ENCODE data around the gene ZBTB17. TPM values are rescaled to one million over a fixed set of nuclear protein-coding genes. Genes with fewer than 3 reads are reported as not detected.
"Not testable (repeated sequence)": the region's sequence is repeated elsewhere in the genome, so short reads cannot be mapped to it uniquely, and the experiment has no call there.

Gene ZBTB17
- total RNA-seq, 2 donors from 2014 or later = 14.8 to 27.5 TPM

GRCh38 chr1:15985611-15986297, 9.9 kb upstream of the ZBTB17 start:
- H3K36me3 ChIP-seq = no peaks in the 10 kb centered on the region
- no peaks in the 10 kb centered on the region for H3K27me3 ChIP-seq
- H3K4me1 ChIP-seq = no peaks in the 10 kb centered on the region
- H3K27ac ChIP-seq = no peak overlapping the region
- H3K9me3 ChIP-seq = no peaks in the 10 kb centered on the region
- DNase-seq (ENCODE audit: low spot score) = no peak
- no peak overlapping the region for H3K4me3 ChIP-seq
- TF ChIP-seq CTCF (IDR thresholded peaks at IDR 0.05) = no peak

- H3K27ac ChIP-seq = no peak overlapping the region
- no peaks in the 10 kb centered on the region for H3K27me3 ChIP-seq
- DNase-seq (ENCODE audit: low spot score) = no peak
- H3K9me3 ChIP-seq = no peaks in the 10 kb centered on the region
- H3K4me3 ChIP-seq = no peak overlapping the region
- TF ChIP-seq CTCF (IDR thresholded peaks at IDR 0.05) = no peak
- no peaks in the 10 kb centered on the region for H3K4me1 ChIP-seq
- H3K36me3 ChIP-seq = no peaks in the 10 kb centered on the region
Observed at GRCh38 chr1:15983275-15983674, 7.4 kb upstream of the ZBTB17 start.

- no peaks in the 10 kb centered on the region for H3K9me3 ChIP-seq
- no peaks in the 10 kb centered on the region for H3K27me3 ChIP-seq
- H3K36me3 ChIP-seq = no peaks in the 10 kb centered on the region
- no peaks in the 10 kb centered on the region for H3K4me1 ChIP-seq
- TF ChIP-seq CTCF (IDR thresholded peaks at IDR 0.05) = no peak
- DNase-seq (ENCODE audit: low spot score) = no peak
- H3K27ac ChIP-seq = no peak overlapping the region
- H3K4me3 ChIP-seq = no peak overlapping the region
Observed at GRCh38 chr1:15981679-15982078, 5.8 kb upstream of the ZBTB17 start.

- H3K36me3 ChIP-seq; H3K4me3 ChIP-seq; H3K9me3 ChIP-seq; H3K27ac ChIP-seq; H3K27me3 ChIP-seq; DNase-seq (ENCODE audit: low spot score): not testable (repeated sequence)
- H3K4me1 ChIP-seq = peaks cover 0 to 17% of the 10 kb centered on the region in 2 donors
Observed at GRCh38 chr1:15977947-15978346, 2.0 kb upstream of the ZBTB17 start.

- H3K4me1 ChIP-seq = peaks cover 0 to 17% of the 10 kb centered on the region in 2 donors
- peak overlapping the region; percentile 93 to 95 for H3K4me3 ChIP-seq
- peak overlapping the region; percentile 84 to 88 for H3K27ac ChIP-seq
- TF ChIP-seq CTCF (IDR thresholded peaks at IDR 0.05) = peak in 1 of 2 donors; percentile 26
- H3K27me3 ChIP-seq = no peaks in the 10 kb centered on the region
- H3K36me3 ChIP-seq = peaks cover 14% of the 10 kb centered on the region
- no peak for DNase-seq (ENCODE audit: low spot score)
- H3K9me3 ChIP-seq = no peaks in the 10 kb centered on the region
Observed at GRCh38 chr1:15975358-15975804, 520 bp downstream of the ZBTB17 start.

GRCh38 chr1:15974855-15975254, 1.0 kb downstream of the ZBTB17 start:
- Histone ChIP-seq H3K27me3 (no peaks in the 10 kb centered on the region), H3K4me3 (peak overlapping the region; percentile 93 to 95), H3K4me1 (peaks cover 0 to 17% of the 10 kb centered on the region in 2 donors), H3K27ac (peak overlapping the region in 1 of 2 donors; percentile 88), H3K36me3 (peaks cover 14% of the 10 kb centered on the region), H3K9me3 (no peaks in the 10 kb centered on the region)
- no peak for DNase-seq (ENCODE audit: low spot score)
- no peak for TF ChIP-seq CTCF (IDR thresholded peaks at IDR 0.05)

All from right atrium auricular region (tissue), 2 donors.